Coronary artery (tissue), 2 donors: ENCODE measurements around the gene HSPBAP1.
"Not testable (repeated sequence)": the region's sequence is repeated elsewhere in the genome, so short reads cannot be mapped to it uniquely, and the experiment has no call there.

Experiments used
- DNase-seq: peaks from one replicate; pipeline ENCODE4 v3.0.0-alpha.2; 2017; ENCODE audit warnings: low spot score
- H3K27ac ChIP-seq, 2 donors: fragments of 200-600 bp; sonication (generic); one replicate each; pipeline ENCODE4 v1.5.1; 2016 to 2019
- H3K4me3 ChIP-seq: fragments of 200-600 bp; sonication (generic); 2 replicates; pipeline ENCODE4 v1.5.1; 2016; ENCODE audit warnings: mild to moderate bottlenecking, moderate library complexity
- CTCF ChIP-seq: fragments of 200-600 bp; sonication (generic); IDR thresholded peaks from one replicate; pipeline ENCODE4 v1.5.1; 2019; ENCODE audit warnings: antibody characterized with exemption

The HSPBAP1 gene

GRCh38 chr3:122760453-122761271 lies 33.0 kb downstream of the HSPBAP1 start:
- H3K27ac ChIP-seq, result no peak overlapping the region
- no peak overlapping the region for H3K4me3 ChIP-seq
- no peak for DNase-seq
- no peak for TF ChIP-seq CTCF

GRCh38 chr3:122758877-122759560 lies 34.6 kb downstream of the HSPBAP1 start:
- Histone ChIP-seq H3K4me3 (no peak overlapping the region), H3K27ac (peak overlapping the region in 1 of 2 donors; percentile 39)
- no peak for TF ChIP-seq CTCF
- DNase-seq, result no peak

- TF ChIP-seq CTCF, result no peak
- no peak overlapping the region for H3K27ac ChIP-seq
- H3K4me3 ChIP-seq, result no peak overlapping the region
- DNase-seq, result no peak
These were observed 38.1 kb downstream of the HSPBAP1 start for GRCh38 chr3:122755491-122755890.

GRCh38 chr3:122754929-122755328 lies 38.7 kb downstream of the HSPBAP1 start:
- no peak for DNase-seq
- peak; percentile 55 for TF ChIP-seq CTCF
- H3K27ac ChIP-seq, result no peak overlapping the region
- H3K4me3 ChIP-seq, result no peak overlapping the region

GRCh38 chr3:122748347-122748746 lies 45.3 kb downstream of the HSPBAP1 start:
- Histone ChIP-seq H3K4me3 (no peak overlapping the region), H3K27ac (no peak overlapping the region)
- no peak for TF ChIP-seq CTCF
- DNase-seq, result no peak

- not testable (repeated sequence) for H3K27ac ChIP-seq, DNase-seq
These were observed 46.3 kb downstream of the HSPBAP1 start for GRCh38 chr3:122747295-122747694.

GRCh38 chr3:122745369-122746021 lies 48.1 kb downstream of the HSPBAP1 start:
- no peak overlapping the region for H3K27ac ChIP-seq
- H3K4me3 ChIP-seq, result no peak overlapping the region
- no peak for TF ChIP-seq CTCF
- no peak for DNase-seq

More at GRCh38 chr3:122747295-122747694, 46.3 kb downstream of the HSPBAP1 start:
- not testable (repeated sequence) for H3K4me3 ChIP-seq
